ENCODE results near the gene RCAN1. TPM values are rescaled to one million over a fixed set of nuclear protein-coding genes. Genes with fewer than 3 reads are reported as not detected.

Gene RCAN1
- total and polyA plus RNA-seq, 9 of the 15 experiments (the other 6 are each of a cell fraction or from before 2014, with no cell fraction given) = 4.4 to 16.5 (median 12.3) TPM

DNA sequence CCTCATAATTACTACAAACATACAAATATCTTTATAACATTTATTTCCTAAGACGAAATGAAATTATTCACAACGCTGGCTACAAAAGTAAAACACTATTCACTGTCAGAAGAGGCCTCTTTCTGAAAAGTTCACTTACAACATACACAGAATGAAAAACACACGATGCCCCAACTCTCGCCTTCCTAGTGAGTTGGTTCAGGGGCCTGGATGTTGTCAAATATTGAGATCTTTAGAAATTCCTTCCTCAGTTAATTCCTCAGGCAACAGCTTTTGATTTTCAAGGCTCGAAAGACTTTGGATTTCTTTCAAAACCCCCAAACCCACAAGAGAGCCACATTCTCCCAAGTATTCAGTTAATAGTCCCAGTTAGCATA is 88.7 kb downstream of the RCAN1 start:
- in situ Hi-C loops (cut with MboI) (no loop called here), intact Hi-C loops (cut with micrococcal nuclease) (no loop called here)
- Histone ChIP-seq H3K27ac (ENCODE audit: extremely low read depth, low read depth, low read length) (no peak overlapping the region), H3K9me1 (ENCODE audit: control insufficient read depth, insufficient read depth, low read length) (no peaks in the 10 kb centered on the region), H3K36me3 (ENCODE audit: control insufficient read depth, insufficient read depth, low read length) (no peaks in the 10 kb centered on the region), H3K4me1 (replicated peaks in 1 of 2; ENCODE audit: control insufficient read depth in 2 of 2, insufficient read depth in 2 of 2, low read length in 2 of 2) (peaks cover 0 to 1% of the 10 kb centered on the region in 2 experiments; a peak in 2 of 5 replicates), H2AFZ (ENCODE audit: low read depth, low read length) (no peak overlapping the region), H3K79me2 (ENCODE audit: control insufficient read depth, insufficient read depth, low read length) (no peaks in the 10 kb centered on the region), H3K4me2 (ENCODE audit: insufficient read depth, low read length) (no peak overlapping the region), H3K27me3 (ENCODE audit: control insufficient read depth in 2 of 2, insufficient read depth in 2 of 2, low read length in 2 of 2) (peaks cover 3 to 12% of the 10 kb centered on the region in 2 experiments; a peak in 4 of 5 replicates), H3K9ac (ENCODE audit: insufficient read depth in 1 of 2, low read depth in 2 of 2, low read length in 2 of 2) (no peak overlapping the region), H3K9me3 (replicated peaks; ENCODE audit: control insufficient read depth, insufficient read depth, low read depth, low read length) (no peaks in the 10 kb centered on the region), H4K20me1 (replicated peaks; ENCODE audit: control insufficient read depth, insufficient read depth, low read length) (no peaks in the 10 kb centered on the region), H3K4me3 (no peak overlapping the region)
- ATAC-seq (no peak), FAIRE-seq (no peak), DNase-seq (ENCODE audit: extremely low read depth in 1 of 4, low spot score in 3 of 4) (no peak)
- CTCF ChIA-PET (ENCODE audit: low intra/inter-chr PET ratio) = no interaction called here
- BruUV-seq (replicated peaks) = no TSS peak
- POLR2A ChIA-PET = interaction anchor here (1.0 kb wide), 1 partner anchor 33 kb away, joined by 3 read pairs; no protein-coding TSS in a partner anchor
- 39% methylated on average over 5 of the region's 5 CpGs for WGBS (ENCODE audit: insufficient coverage, low coverage, missing lambda C conversion rate)
- TF ChIP-seq NRF1 (conservative IDR thresholded peaks at IDR 0.05 in 1 of 2, IDR thresholded peaks at IDR 0.05 in 1 of 2) (no peak), ZNF75A (CRISPR knock-in tag; IDR thresholded peaks at IDR 0.05) (no peak), NR2C1 (IDR thresholded peaks at IDR 0.05) (no peak), NR2C1 (tag; IDR thresholded peaks at IDR 0.05) (no peak), FOXM1 (IDR thresholded peaks at IDR 0.05; ENCODE audit: low read depth) (no peak), FOXM1 (CRISPR knock-in tag; IDR thresholded peaks at IDR 0.05; ENCODE audit: low read depth) (no peak), ETS2 (tag; IDR thresholded peaks at IDR 0.05; ENCODE audit: borderline replicate concordance, poor library complexity, severe bottlenecking) (no peak)
